Fibroblast of skin of scalp (primary cell): ENCODE measurements around the gene FBP2.
"Not testable (repeated sequence)": the region's sequence is repeated elsewhere in the genome, so short reads cannot be mapped to it uniquely, and the experiment has no call there.

Experiments
- DNase-seq: peaks from one replicate; pipeline ENCODE4 v3.0.0-alpha.2; 2013

FBP2 gene

DNA sequence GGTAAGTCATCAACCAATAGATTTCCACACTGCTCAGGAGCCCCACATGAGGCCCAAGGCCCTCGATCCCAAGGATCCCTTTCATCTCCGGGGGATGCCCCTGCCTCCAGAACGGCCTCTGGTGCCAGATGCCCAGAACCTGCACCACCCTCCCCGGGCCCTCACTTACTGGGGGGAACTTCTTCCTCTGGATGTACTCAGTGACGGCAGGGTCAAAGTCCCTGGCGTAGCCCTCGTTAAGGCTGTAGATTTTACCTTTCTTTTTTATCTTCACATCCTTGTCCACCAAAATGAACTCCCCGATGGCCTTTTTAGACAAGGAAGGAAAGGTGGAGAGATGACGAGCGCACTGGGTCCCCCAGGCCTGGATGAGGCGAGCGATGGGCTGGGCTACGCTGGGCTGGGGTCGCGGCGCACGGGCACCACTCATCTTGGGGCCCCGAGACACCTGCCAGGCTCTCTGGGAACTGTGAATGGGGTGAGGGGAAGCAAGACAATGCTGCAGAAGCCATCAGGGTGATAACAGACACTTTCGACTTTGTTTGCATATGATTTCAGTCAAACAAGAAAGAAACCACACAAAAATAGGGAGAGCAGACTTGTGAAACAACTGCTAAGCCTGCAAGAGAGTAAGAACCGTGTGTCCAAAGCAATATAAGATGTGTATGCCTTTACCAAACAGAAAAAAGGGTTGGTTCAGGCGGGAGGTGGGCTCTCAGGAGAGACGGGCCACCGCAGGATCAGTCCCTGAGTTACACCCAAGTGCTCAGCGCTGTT, 13.2 kb upstream of the FBP2 start:
- DNase-seq: no peak

DNA sequence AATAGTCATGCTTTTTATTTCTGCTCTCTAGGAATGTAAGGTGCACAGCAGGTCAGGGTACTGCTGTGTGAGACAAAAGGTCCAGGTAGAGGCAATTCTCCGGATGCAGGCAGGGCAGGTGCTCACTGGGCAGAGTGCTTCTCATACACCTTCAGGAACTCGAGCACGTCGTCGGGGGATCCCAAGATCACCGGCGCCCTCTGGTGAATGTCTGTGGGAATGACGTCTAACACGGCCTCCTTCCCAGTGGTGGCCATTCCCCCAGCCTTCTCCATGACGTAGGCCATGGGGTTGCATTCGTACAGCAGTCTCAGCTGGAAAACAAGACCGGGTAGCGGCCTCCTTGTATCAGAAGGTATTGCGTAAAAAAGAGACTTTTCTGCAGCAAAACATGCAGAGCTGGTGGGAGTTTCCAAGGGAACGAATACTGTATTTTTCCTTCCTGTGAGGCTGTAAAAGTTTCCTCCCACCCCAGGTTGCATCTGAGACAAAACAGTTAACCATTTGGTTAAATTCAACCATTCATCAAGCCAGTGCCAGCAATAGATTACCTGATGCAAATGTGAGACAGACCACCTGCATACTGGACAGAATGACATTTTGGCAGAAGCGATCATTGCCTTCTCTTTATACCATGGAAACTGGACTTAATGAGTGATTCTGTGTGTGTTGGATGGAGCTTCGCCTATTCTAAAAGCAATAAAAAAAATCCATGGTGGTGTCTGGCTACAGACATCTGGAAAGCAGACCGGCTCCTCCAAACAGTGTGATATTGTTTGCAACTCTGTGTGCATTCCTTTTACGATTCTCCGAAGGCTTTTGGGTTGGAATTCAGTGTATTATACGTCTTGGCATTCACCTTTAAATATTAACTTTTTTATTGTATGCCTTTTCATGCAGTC, 9.9 kb upstream of the FBP2 start:
- peak; percentile 49 for DNase-seq

GRCh38 chr9:94602666-94603065, 9.0 kb upstream of the FBP2 start:
- no peak for DNase-seq

DNA sequence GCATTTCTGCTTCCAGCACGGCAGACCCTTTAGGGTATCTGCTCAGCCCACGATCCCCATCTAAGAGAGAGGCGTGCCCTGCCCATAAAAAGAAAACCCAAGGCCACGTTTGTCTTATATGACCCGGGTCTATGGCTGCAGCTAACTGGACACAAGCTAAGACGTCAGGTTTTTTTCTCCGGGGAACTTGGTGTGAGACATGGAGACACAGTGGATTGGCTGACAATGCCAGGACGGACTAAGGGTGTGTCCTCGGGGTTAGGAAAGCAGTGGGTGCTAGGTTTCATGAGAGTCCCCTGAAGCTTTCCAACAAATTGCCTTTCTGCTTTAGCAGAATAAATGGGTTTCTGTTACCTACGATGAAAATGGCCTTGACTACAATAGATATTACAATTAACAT, 7.1 kb upstream of the FBP2 start:
- no peak for DNase-seq

DNA sequence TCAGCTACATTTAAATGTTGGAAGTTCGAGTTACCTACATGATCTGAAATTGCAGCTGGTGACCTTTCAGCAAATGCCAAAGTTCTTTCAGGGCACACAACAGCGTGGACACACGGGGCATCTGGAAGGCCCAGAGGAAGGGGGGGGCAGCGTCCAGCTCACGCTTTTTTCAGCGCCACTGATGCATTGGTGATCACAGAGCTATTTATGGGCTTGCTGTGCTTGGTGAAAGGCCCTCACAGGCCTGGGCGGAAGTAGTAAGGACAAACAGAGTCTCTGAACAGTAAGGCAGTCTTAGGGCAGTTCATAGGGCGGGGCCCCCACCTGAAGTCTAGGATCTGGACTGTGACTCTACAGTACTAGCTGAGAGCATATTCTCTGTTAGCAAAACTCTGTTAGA, 6.6 kb upstream of the FBP2 start:
- DNase-seq: no peak

- DNase-seq: no peak
Measured at GRCh38 chr9:94599102-94599501, 5.5 kb upstream of the FBP2 start.

- DNase-seq: not testable (repeated sequence)
Measured at GRCh38 chr9:94592683-94593082, 941 bp downstream of the FBP2 start.

DNA sequence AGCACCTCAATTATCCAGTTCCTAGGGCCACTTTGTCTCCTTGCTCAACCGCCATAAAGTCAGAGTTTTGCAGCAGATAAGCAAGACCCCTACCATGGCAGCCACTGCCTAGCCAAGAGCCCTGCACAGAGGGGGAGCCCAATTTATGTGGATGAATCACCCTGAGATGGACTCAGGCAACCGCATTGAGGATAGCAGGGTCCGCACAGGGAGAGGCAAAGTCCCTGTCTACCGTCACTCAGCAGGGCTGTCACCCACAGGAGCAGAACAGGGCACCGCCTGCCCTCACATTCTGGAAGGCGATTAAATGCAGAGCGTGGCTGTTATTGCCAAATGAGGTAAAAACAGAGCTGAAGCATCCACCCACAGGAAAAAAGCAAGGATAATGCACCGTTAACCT, 1.7 kb downstream of the FBP2 start:
- DNase-seq: no peak

- not testable (repeated sequence) for DNase-seq
Measured at GRCh38 chr9:94591046-94591545, 2.5 kb downstream of the FBP2 start.

- no peak for DNase-seq
Measured at GRCh38 chr9:94588681-94589080, 4.9 kb downstream of the FBP2 start.

- peak; percentile 30 for DNase-seq
Measured at GRCh38 chr9:94586814-94587213, 6.8 kb downstream of the FBP2 start.

DNA sequence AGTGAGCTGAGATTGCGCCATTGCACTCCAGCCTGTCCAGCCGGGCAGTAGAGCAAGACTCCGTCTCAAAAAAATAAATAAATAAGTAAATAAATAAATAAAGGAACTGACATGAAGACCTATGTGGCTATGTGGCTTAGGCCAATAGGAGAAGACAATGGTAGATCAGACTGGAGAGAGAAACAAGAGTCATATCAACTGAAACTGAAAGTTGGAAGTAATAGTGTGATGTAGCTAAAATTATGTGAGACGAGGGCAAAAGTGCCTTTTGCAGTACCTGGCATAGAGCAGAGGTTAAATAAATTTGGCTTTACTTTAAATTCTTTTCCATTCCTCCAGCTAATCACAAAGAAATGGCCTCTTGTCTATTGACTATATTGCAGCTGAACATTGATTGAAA, 7.3 kb downstream of the FBP2 start:
- DNase-seq: no peak

GRCh38 chr9:94584555-94584954, 9.1 kb downstream of the FBP2 start:
- DNase-seq: no peak

DNA sequence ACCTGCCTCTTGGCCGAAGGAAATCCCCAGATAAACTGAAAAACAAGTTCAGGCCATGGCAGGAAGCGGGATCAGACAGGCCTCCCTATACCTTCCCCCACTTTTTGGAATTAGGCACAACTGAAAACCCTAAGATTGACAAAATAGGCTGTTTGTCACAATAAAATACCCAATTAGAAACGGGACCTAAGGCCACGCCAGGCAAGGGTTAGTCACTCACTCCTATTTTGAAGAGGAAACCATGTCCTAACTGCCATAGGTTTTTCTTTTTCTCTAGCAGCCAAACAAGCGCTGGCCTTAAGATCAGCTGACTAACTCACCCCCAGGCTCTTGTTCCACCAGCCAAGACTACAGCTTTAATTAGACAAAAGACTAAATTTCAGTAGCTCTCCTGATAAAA, 11.9 kb downstream of the FBP2 start:
- DNase-seq: no peak

DNA sequence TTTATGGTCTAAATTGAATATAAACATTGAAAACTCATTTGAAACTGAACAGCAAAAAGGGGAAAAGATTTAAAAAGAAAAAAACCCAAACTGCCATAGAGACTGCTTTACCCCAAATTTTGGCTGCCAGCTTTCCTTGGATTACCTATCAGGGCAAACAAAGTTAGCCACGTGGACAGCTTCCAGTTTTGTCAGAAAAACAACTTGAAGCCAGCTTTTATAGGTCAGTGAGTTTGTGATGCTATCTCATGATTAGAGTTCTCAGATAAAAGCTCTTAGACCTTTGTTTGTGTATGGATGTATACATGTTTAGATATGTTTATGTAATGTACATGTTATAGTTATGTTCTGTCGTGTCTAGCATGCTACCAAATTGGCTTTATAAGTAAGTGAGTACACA, 16.1 kb downstream of the FBP2 start:
- no peak for DNase-seq

DNA sequence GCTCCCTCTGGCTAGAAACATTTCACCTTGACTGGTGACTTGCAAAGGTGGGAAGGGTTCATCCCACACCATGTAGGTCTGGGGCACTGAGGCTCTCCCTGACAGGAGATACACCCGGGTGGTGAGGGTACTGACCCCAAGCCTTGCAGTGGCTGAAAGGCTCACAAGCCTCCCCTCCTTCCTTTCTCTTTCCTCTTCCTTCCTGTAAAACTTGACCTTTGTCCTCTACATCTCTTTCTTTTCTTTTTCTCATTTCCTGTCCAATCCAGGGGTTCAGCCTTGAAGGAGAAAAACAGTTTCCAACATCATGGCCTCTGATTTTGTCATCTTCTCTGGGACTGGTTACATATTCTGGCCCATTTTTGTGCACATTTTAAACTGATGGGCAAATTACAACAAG, 16.6 kb downstream of the FBP2 start:
- no peak for DNase-seq

DNA sequence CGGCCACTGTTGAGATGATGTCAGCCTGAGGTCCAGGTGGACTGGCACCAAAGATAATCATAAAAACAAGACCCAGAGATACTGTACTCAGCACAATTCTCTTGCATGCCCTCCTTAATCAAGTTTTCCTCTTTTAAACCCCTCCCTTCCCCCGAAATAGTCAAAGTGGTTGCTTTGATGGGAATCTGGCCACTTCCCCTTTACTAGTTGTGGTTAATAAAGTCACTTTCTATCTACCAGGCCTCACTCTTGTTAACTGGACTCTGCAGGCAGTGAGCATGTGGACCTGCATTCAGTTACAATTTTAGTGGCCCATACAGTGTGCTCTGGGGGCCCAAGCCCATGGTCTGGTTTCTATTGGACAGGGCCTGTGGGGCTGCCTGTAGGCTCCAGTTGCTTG, 17.5 kb downstream of the FBP2 start:
- no peak for DNase-seq

DNA sequence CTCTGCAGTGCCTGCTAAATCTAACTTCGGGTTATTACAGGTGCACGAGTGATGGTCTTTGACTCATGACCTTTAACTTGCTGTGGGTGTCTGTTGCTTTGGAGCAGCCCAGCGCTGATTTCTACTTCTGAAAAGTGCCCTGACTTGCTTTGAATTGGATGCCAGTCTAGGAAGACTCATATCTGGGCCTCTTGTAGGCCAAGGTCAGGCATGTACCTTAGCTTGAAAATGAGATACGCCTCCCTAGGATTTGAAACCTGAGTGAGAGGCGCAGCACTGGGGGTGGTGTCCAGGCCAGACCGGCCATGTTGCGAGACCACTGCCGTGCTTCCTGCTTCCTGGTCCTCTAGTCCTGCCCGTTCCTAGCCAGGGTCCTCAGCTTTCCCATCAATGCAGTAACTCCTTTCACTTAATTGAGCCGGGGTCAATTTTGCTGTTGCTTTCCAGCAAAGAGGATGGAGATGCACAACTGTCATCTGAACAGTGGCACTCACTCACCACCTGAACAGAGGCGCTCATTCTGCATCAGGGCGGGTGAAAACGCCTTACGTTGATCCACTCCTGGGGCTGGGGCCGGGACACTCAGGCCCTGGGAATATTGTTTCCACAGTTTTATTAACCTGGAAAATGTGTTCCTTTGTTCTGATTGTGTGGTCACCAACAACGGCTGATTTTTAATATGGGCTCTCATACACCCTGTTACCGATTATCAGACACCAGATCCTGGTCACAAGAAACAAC, 24.5 kb downstream of the FBP2 start:
- no peak for DNase-seq

DNA sequence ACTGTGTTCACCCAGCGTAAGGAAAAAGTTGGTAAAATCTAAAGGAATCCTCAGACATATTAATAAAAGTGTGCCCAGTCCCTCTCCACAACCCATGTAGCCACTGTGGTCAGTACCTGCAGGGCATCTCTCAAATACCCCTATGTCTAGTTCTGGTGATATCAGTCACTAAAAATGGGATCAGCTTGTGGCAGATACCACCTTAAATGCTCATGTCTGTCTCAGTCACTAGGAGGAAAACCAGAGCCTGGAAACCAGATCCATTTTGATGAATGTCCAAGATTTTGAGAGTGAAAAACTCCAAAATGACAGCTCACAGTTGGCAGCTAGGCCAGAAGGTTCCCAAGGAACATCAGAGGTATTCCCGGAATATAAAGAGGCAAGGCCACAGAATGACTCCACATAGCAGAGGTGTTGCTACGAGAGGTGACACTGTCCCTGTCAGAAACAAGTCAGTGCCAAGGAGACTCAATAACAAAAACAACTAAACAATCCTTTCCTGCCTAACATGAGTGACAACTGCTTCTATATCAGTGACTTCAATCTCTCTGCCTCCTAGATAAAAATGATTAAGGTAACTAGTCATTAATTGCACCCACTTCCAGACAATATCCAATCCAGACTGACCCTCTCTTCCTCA, 25.3 kb downstream of the FBP2 start:
- DNase-seq: no peak

DNA sequence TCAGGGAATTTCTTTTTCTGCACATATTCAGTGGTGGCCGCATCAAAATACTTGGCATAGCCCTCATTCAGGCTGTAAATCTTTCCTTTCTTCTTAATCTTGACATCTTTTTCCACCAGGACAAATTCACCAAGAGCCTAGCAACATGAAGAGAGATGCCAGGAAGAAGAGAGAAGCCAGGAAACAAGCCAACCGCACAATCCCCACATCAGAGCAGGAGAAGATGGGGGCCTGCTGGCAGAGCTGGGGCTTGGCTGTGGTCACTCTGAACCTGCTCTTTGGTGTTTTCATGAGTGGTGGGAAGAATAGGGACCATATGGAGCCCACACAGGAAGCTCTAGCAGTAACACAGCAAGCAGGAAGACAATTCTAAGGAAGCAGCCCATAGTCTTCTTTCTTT, 26.4 kb downstream of the FBP2 start:
- DNase-seq: no peak

DNA sequence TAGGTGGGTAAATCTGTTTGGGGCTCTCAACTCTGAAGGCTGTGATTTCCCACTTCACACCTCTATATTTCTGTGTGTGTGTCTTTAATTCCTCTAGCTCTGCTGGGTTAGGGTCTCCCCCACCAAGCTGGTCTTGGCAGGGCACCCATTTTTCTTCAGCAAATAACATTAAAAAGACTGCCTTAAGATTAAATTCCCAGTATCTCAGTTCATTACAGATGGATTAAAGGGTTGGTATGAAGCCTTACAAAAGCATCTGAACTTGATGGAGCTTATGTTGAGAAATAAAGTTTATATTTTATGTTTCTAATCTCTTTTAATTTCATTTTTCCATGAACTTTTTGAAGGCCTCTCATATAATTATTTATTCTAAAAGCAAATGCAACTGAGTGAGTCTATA, 27.1 kb downstream of the FBP2 start:
- no peak for DNase-seq

- not testable (repeated sequence) for DNase-seq
Measured at GRCh38 chr9:94564279-94564678, 29.3 kb downstream of the FBP2 start.

DNA sequence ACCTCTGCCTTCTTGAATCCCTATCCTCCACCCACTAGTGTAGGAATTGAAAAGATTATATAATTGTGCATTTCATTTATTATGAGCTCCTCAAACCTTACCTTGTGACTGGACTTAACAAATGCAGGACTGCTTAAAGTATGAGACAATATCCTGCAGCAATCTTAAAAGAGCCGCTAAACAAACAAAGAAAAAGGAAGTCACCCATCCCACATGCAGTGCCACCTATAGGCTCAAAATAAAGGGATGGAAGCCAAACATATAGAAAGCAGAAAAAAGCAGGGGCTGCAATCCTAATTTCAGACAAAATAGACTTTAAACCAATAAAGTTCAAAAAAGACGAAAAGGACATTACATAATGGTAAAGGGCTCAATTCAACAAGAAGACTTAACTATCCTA, 30.1 kb downstream of the FBP2 start:
- no peak for DNase-seq
